Measurements from ENCODE around the gene HYAL1. TPM values are rescaled to one million over a fixed set of nuclear protein-coding genes. Genes with fewer than 3 reads are reported as not detected.

HYAL1 gene
- total and polyA plus RNA-seq, 3 experiments from 2014 or later, result 0.13 to 0.81 TPM; not detected in 1

GRCh38 chr3:50345586-50346234 lies 42.3 kb upstream of the HYAL1 start, which contains the start of gene ZMYND10:
Gene ZMYND10, minus strand, starts transcription at chr3:50345732. Its CDS starts 153 bp downstream, at chr3:50345579.
- H3K27me3 ChIP-seq (ENCODE audit: insufficient read depth, low read length, poor library complexity, severe bottlenecking), result no peaks in the 10 kb centered on the region
- Mint-ChIP-seq H3K9me3 (no peaks in the 10 kb centered on the region), H3K27ac (peak within 1 kb of the TSS in 6 of 8 donors; percentile 19 to 92 (median 72)), H3K36me3 (peaks cover 0 to 31% (median 3%) of the 10 kb centered on the region in 3 donors), H3K27me3 (no peaks in the 10 kb centered on the region), H3K4me3 (peak within 1 kb of the TSS; percentile 39 to 86 (median 70)), H3K4me1 (peaks cover 55 to 87% (median 63%) of the 10 kb centered on the region in 3 donors)
- H3K4me1 ChIP-seq (ENCODE audit: insufficient read depth, low read length), result peaks cover 66% of the 10 kb centered on the region
- peak; percentile 65 to 83 (median 70) for DNase-seq
- no peaks in the 10 kb centered on the region for H3K9me3 ChIP-seq (ENCODE audit: low read length)
- CTCF ChIA-PET, result interaction anchor here (1.0 to 9.6 kb wide), 5 partner anchors 8 to 227 kb away, joined by 3 to 103 read pairs (median 4); partner anchors contain the start of gene RASSF1
- POLR2A ChIA-PET, result interaction anchor here (3.5 kb wide), 1 partner anchor 9 kb away, joined by 27 read pairs; no protein-coding TSS in a partner anchor
- peaks cover 21% of the 10 kb centered on the region for H3K36me3 ChIP-seq (ENCODE audit: insufficient read depth, low read length)
- H3K27ac ChIP-seq (ENCODE audit: low read depth, low read length), result no peak within 1 kb of the TSS
- peak within 1 kb of the TSS; percentile 56 for H3K4me3 ChIP-seq (ENCODE audit: low read length)

- H3K9me3 ChIP-seq (ENCODE audit: low read length), result no peaks in the 10 kb centered on the region
- Mint-ChIP-seq H3K27me3 (no peaks in the 10 kb centered on the region), H3K4me1 (peaks cover 49 to 83% (median 58%) of the 10 kb centered on the region in 3 donors), H3K27ac (peak overlapping the region in 1 of 8 donors; percentile 27), H3K4me3 (peak overlapping the region in 1 of 7 donors; percentile 18), H3K9me3 (no peaks in the 10 kb centered on the region), H3K36me3 (peaks cover 0 to 24% (median 3%) of the 10 kb centered on the region in 3 donors)
- no peak for DNase-seq
- H3K27ac ChIP-seq (ENCODE audit: low read depth, low read length), result no peak overlapping the region
- ChIA-PET CTCF (interaction anchor here (1.0 to 9.6 kb wide), 3 partner anchors 7 to 150 kb away, joined by 3 to 103 read pairs (median 4); partner anchors contain the start of gene RASSF1), POLR2A (interaction anchor here (3.5 kb wide), 1 partner anchor 8 kb away, joined by 27 read pairs; no protein-coding TSS in a partner anchor)
- no peaks in the 10 kb centered on the region for H3K27me3 ChIP-seq (ENCODE audit: insufficient read depth, low read length, poor library complexity, severe bottlenecking)
- peaks cover 21% of the 10 kb centered on the region for H3K36me3 ChIP-seq (ENCODE audit: insufficient read depth, low read length)
- peak overlapping the region; percentile 56 for H3K4me3 ChIP-seq (ENCODE audit: low read length)
- H3K4me1 ChIP-seq (ENCODE audit: insufficient read depth, low read length), result peaks cover 65% of the 10 kb centered on the region
Observed at GRCh38 chr3:50345008-50345407, 41.6 kb upstream of the HYAL1 start.

DNA sequence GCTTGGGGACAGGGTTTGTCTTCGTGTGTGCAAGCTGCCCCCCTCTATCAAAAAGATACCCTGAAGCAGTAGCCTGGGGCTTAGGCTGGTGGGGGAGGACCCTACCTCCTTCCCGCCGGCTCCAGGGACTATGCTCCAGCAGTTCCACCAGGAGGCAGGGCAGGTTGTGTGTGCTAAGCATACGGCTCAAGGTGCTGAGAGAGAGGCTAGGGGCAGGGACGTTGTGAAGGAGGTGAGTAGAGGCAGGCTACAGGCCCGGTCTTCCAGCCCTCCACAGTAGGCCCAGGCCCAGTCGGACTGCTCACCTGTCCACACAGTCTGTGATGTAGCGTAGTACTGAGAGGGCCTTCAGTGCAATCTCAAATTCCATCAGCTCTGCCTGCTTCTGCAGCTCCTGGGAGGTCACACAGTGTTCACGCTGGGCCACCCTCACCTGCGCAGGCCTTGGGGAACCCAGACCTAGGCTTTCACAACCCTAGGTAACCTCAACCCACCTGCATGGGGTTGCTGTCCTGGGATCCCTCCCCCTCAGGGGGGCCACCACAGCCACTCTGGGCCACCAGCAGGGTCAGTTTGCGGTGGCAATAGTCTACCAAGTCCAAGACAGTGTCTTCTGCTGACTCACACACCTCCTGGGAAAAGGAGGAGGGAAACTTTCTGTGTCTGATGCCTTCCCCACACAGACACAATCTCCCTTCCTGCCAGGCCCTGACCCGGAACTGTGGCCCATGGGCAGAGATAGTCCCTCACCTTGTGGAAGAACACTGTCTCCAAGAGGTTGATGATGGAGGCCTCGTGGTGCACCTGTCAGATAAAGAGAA lies 39.6 kb upstream of the HYAL1 start:
- POLR2A ChIA-PET, result interaction anchor here (1.1 kb wide), 1 partner anchor 225 kb away, joined by 3 read pairs; the partner anchor contains the start of gene C3orf18
- H3K4me1 Mint-ChIP-seq, result peaks cover 51 to 82% (median 63%) of the 10 kb centered on the region in 3 donors
- H3K27ac ChIP-seq (ENCODE audit: low read depth, low read length), result no peak overlapping the region

DNA sequence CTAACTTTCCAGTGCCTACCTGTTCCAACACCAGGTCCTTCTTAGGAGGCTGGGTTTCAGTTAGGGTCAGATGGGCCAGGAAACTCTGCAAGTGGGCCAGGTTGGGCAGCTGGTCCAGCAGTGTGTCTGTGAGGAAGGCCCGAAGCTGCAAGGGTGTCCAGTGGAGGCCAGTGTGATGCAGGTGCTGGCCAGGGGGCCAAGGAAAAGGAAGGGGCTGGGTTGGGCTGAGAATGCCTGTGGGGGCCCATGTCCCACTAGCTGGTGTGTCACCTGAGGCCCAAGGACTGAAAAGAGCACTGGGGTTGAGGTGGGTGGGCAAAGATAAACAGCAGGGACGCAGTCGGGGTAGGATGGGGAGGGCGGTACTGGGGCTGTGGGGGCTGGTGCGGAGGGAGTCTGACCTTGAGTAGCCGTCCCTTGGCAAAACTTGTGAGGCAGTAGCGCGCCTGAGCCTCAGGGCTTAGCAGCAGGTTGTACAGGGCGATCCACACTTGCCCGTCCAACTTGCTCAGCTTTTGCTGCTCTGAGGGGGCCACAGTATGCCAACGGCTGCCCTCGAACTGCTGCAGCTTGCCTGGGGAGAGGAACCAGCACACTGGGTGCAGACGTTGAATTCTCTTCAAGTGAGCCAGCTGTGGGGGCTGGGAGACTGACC lies 38.7 kb upstream of the HYAL1 start:
- POLR2A ChIA-PET, result no interaction called here
- Mint-ChIP-seq H3K36me3 (peaks cover 0 to 21% (median 0%) of the 10 kb centered on the region in 3 donors), H3K27ac (peak overlapping the region; percentile 40 to 95 (median 90)), H3K27me3 (peaks cover 0 to 2% of the 10 kb centered on the region in 2 donors), H3K4me3 (peak overlapping the region in 5 of 7 donors; percentile 32 to 95 (median 67)), H3K9me3 (no peaks in the 10 kb centered on the region), H3K4me1 (peaks cover 45 to 76% (median 57%) of the 10 kb centered on the region in 3 donors)
- H3K4me1 ChIP-seq (ENCODE audit: insufficient read depth, low read length), result peaks cover 56% of the 10 kb centered on the region
- no peak for DNase-seq
- H3K27me3 ChIP-seq (ENCODE audit: insufficient read depth, low read length, poor library complexity, severe bottlenecking), result no peaks in the 10 kb centered on the region
- H3K9me3 ChIP-seq (ENCODE audit: low read length), result no peaks in the 10 kb centered on the region
- CTCF ChIA-PET, result interaction anchor here (1.0 to 8.5 kb wide), 7 partner anchors 7 to 227 kb away, joined by 3 to 103 read pairs (median 4); partner anchors contain the start of genes CYB561D2, HEMK1, NPRL2 and ZMYND10
- H3K4me3 ChIP-seq (ENCODE audit: low read length), result no peak overlapping the region
- no peak overlapping the region for H3K27ac ChIP-seq (ENCODE audit: low read depth, low read length)
- H3K36me3 ChIP-seq (ENCODE audit: insufficient read depth, low read length), result no peaks in the 10 kb centered on the region

More for the DNA sequence above, 39.6 kb upstream of the HYAL1 start:
- Histone ChIP-seq H3K9me3 (ENCODE audit: low read length) (no peaks in the 10 kb centered on the region), H3K4me1 (ENCODE audit: insufficient read depth, low read length) (peaks cover 62% of the 10 kb centered on the region), H3K36me3 (ENCODE audit: insufficient read depth, low read length) (peaks cover 8% of the 10 kb centered on the region), H3K4me3 (ENCODE audit: low read length) (no peak overlapping the region), H3K27me3 (ENCODE audit: insufficient read depth, low read length, poor library complexity, severe bottlenecking) (no peaks in the 10 kb centered on the region)
- peak overlapping the region in 6 of 8 donors; percentile 37 to 92 (median 80) for H3K27ac Mint-ChIP-seq
- H3K36me3 Mint-ChIP-seq, result peaks cover 0 to 21% (median 0%) of the 10 kb centered on the region in 3 donors
- no peak for DNase-seq
- peak overlapping the region in 3 of 7 donors; percentile 32 to 95 (median 66) for H3K4me3 Mint-ChIP-seq
- CTCF ChIA-PET, result interaction anchor here (0.9 to 2.4 kb wide), 6 partner anchors 11 to 200 kb away, joined by 3 to 7 read pairs (median 4); no protein-coding TSS in a partner anchor
- peaks cover 0 to 2% of the 10 kb centered on the region in 2 donors for H3K27me3 Mint-ChIP-seq
- H3K9me3 Mint-ChIP-seq, result no peaks in the 10 kb centered on the region

DNA sequence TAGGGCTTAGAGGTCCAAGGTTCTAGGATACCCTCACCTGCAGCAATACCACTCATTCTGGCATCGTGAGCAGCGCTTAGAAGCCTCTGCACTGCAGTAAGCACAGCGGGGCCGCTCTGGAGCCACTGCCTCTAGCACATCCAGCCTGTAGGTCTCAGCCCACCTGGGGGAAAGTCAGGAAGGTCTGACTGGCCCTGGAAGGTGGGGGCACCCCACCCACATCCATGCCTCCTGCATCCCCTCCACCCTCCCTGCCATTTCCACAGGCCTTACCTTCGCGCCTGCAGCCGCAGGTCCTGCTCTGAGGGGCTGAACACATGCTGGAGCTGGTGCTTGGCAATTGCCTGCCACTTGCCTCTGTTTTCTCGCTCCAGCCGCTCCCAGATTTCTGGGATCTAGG lies 38.2 kb upstream of the HYAL1 start:
- CTCF ChIA-PET, result interaction anchor here (1.1 to 8.5 kb wide), 6 partner anchors 8 to 228 kb away, joined by 3 to 103 read pairs (median 4); partner anchors contain the start of genes CYB561D2, HEMK1, NPRL2 and ZMYND10
- peak overlapping the region; percentile 73 for H3K4me3 ChIP-seq (ENCODE audit: low read length)
- peak in 1 of 5 donors; percentile 39 for DNase-seq
- Mint-ChIP-seq H3K4me1 (peaks cover 44 to 76% (median 56%) of the 10 kb centered on the region in 3 donors), H3K4me3 (peak overlapping the region; percentile 81 to 95 (median 89)), H3K27me3 (peaks cover 0 to 2% of the 10 kb centered on the region in 2 donors), H3K27ac (peak overlapping the region; percentile 72 to 95 (median 89)), H3K9me3 (no peaks in the 10 kb centered on the region), H3K36me3 (peaks cover 0 to 25% (median 2%) of the 10 kb centered on the region in 3 donors)
- H3K27me3 ChIP-seq (ENCODE audit: insufficient read depth, low read length, poor library complexity, severe bottlenecking), result no peaks in the 10 kb centered on the region
- POLR2A ChIA-PET, result interaction anchor here (0.9 to 2.4 kb wide), 3 partner anchors 8 to 14 kb away, joined by 5 to 27 read pairs (median 6); partner anchors contain the start of genes CYB561D2 and NPRL2
- peak overlapping the region; percentile 59 for H3K27ac ChIP-seq (ENCODE audit: low read depth, low read length)
- peaks cover 52% of the 10 kb centered on the region for H3K4me1 ChIP-seq (ENCODE audit: insufficient read depth, low read length)
- H3K9me3 ChIP-seq (ENCODE audit: low read length), result no peaks in the 10 kb centered on the region
- H3K36me3 ChIP-seq (ENCODE audit: insufficient read depth, low read length), result no peaks in the 10 kb centered on the region

- peak; percentile 56 to 83 (median 72) for DNase-seq
- peak within 1 kb of the TSS; percentile 73 for H3K4me3 ChIP-seq (ENCODE audit: low read length)
Observed at GRCh38 chr3:50340448-50341329, 37.3 kb upstream of the HYAL1 start, which contains the start of gene RASSF1. Gene RASSF1, minus strand, starts transcription at chr3:50340836. Its CDS starts 31 bp downstream, at chr3:50340805.

More at GRCh38 chr3:50340448-50341329, 37.3 kb upstream of the HYAL1 start, which contains the start of gene RASSF1:
- no peaks in the 10 kb centered on the region for H3K36me3 ChIP-seq (ENCODE audit: insufficient read depth, low read length)
- Mint-ChIP-seq H3K4me1 (peaks cover 48 to 76% (median 57%) of the 10 kb centered on the region in 3 donors), H3K9me3 (no peaks in the 10 kb centered on the region), H3K27me3 (peaks cover 0 to 2% of the 10 kb centered on the region in 2 donors), H3K36me3 (peaks cover 0 to 30% (median 2%) of the 10 kb centered on the region in 3 donors), H3K4me3 (peak within 1 kb of the TSS; percentile 89 to 97 (median 94)), H3K27ac (peak within 1 kb of the TSS; percentile 90 to 98 (median 97))
- no peaks in the 10 kb centered on the region for H3K27me3 ChIP-seq (ENCODE audit: insufficient read depth, low read length, poor library complexity, severe bottlenecking)
- peak within 1 kb of the TSS; percentile 88 for H3K27ac ChIP-seq (ENCODE audit: low read depth, low read length)
- peaks cover 52% of the 10 kb centered on the region for H3K4me1 ChIP-seq (ENCODE audit: insufficient read depth, low read length)
- H3K9me3 ChIP-seq (ENCODE audit: low read length), result no peaks in the 10 kb centered on the region
- CTCF ChIA-PET, result interaction anchor here (1.0 to 8.5 kb wide), 9 partner anchors 9 to 228 kb away, joined by 3 to 103 read pairs (median 4); partner anchors contain the start of genes CYB561D2, HEMK1, NPRL2 and TUSC2
- POLR2A ChIA-PET, result interaction anchor here (0.5 to 2.4 kb wide), 9 partner anchors 9 to 1858 kb away, joined by 3 to 27 read pairs (median 4); partner anchors contain the start of genes CYB561D2, HEMK1, HYAL3 and NAA80

Measured in CD8-positive, alpha-beta memory T cell (primary cell).